Measurements from ENCODE around the gene LXN.

DNA sequence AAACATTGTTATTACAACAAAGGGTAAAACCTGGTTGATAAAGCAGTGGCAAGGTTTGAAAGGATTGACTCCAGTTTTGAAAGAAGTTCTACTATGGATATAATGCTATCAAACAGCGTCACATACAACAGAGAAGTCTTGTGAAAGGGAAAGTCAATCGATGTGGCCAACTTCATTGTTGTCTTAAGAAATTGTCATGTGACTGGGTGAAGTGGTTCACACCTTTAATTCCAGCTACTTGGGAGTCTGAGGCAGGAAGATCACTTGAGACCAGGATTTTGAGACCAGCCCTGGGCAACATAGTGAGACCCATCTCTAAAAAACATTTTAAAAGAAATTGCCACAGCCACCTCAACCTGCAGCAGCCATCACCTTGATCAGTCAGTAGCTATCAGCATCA lies 6.2 kb upstream of the LXN start:
- TF ChIP-seq POLR2A (IDR thresholded peaks at IDR 0.05; ENCODE audit: low read depth, low read length): no peak
- TF ChIP-seq POLR2AphosphoS5 (IDR thresholded peaks at IDR 0.05; ENCODE audit: low read depth, low read length): no peak
- no peak for TF ChIP-seq PAX5 (IDR thresholded peaks at IDR 0.05; ENCODE audit: insufficient read depth, low read length, severe bottlenecking)
- no peak for TF ChIP-seq SPI1 (IDR thresholded peaks at IDR 0.05; ENCODE audit: low read depth, low read length)
